ENCODE measurements around the gene NEUROD1.

NEUROD1 gene

DNA sequence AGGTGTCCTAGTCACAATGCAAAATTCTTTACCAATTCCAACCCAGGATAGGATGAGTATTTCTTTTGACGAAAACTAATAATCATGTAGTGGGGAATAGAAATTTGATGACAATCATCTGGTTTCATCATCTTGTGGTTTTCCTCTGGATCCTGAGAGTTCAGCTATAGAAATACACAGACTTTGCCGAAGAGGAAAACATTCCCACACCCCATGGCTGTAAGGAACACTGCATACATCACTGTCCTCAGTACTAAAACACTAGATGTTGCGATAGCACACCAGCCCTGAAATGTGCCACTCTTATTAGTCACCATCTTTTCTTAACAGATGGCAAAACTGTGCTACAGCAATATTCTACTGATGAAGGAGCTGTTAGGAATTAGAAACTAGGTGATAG is 52.8 kb downstream of the NEUROD1 start:
- H3K27ac Mint-ChIP-seq, result no peak overlapping the region

DNA sequence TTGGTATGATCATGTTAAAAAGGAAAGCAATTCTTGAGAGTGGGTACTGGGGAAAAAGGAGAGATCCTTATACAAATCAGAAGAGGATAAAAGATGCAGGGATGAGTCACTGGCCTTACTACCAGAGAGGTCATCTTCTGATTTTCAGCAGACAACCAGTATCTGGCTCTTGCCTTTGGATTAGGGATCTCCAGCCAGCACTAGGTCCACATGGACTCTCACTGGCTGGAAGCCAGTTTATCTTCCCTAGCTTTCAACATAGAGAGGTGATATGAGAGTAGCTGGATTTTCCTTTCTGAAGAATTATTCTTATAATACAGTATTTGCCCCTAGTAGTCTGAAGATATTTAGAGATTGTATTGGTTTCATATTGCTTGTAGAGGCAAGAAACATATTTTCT is 53.6 kb downstream of the NEUROD1 start:
- Mint-ChIP-seq H3K9me3 (no peaks in the 10 kb centered on the region), H3K4me3 (no peak overlapping the region), H3K4me1 (no peaks in the 10 kb centered on the region), H3K27ac (no peak overlapping the region), H3K27me3 (peaks cover 12% of the 10 kb centered on the region)
- no peak for DNase-seq
- no peak for ATAC-seq

More for the DNA sequence above, 52.8 kb downstream of the NEUROD1 start:
- DNase-seq (no peak), ATAC-seq (no peak)
- no peak overlapping the region for H3K4me3 Mint-ChIP-seq
- H3K9me3 Mint-ChIP-seq, result no peaks in the 10 kb centered on the region
- H3K4me1 Mint-ChIP-seq, result no peaks in the 10 kb centered on the region
- H3K27me3 Mint-ChIP-seq, result peaks cover 12% of the 10 kb centered on the region
